Left lung (tissue), 10 donors: ENCODE results near the gene SLC27A4. TPM values are rescaled to one million over a fixed set of nuclear protein-coding genes. Genes with fewer than 3 reads are reported as not detected.

Experiments
- ATAC-seq: fragments of 200-7000 bp; cut with Tn5 transposase; one replicate; pipeline ENCODE4 v1.9.1; 2020; ENCODE audit warnings: moderate library complexity
- DNase-seq, 4 donors: peaks; one replicate each; pipeline ENCODE4 v3.0.0-alpha.2; 2013 to 2020
- H3K27ac ChIP-seq, 2 donors: fragments of 200-600 bp; sonication (generic) in 1 of 2; one replicate each; pipeline versions ENCODE4 v1.5.0 to v1.8.0; 2020 to 2021
- H3K27me3 ChIP-seq, 2 donors: fragments of 200-600 bp; sonication (generic) in 1 of 2; one replicate each; pipeline versions ENCODE4 v1.5.0 to v1.8.0; 2020 to 2021
- H3K36me3 ChIP-seq, 2 donors: fragments of 200-600 bp; sonication (generic) in 1 of 2; one replicate each; pipeline versions ENCODE4 v1.5.0 to v1.8.0; 2020 to 2021
- H3K4me1 ChIP-seq, 2 donors: fragments of 200-600 bp; one replicate each; pipeline ENCODE4 v1.8.0; 2021
- H3K4me3 ChIP-seq, 2 donors: fragments of 200-600 bp; sonication (generic) in 1 of 2; one replicate each; pipeline versions ENCODE4 v1.5.0 to v1.8.0; 2020 to 2021; ENCODE audit warnings: mild to moderate bottlenecking in 1 of 2
- H3K9me3 ChIP-seq, 2 donors: fragments of 200-600 bp; sonication (generic) in 1 of 2; one replicate each; pipeline versions ENCODE4 v1.5.0 to v1.8.0; 2020 to 2021
- CTCF ChIP-seq, 2 donors: fragments of 200-600 bp; sonication (generic) in 1 of 2; IDR thresholded peaks; one replicate each; pipeline versions ENCODE4 v1.5.0 to v1.8.0; 2021; ENCODE audit warnings: antibody characterized with exemption in 2 of 2
- intact Hi-C, 2 donors: fragments of 100-400 bp; cut with DNase I; formaldehyde crosslinking; loops; one replicate each; pipeline versions ENCODE4 v1.11.2 to v1.14.2; 2022
- microRNA-seq, 2 donors: library from miRNA; unstranded; fragments of <30 nt; microRNA quantifications; one replicate each; pipeline ENCODE4, GENCODE V29; 2019
- polyA plus RNA-seq, 6 donors: library from polyadenylated mRNA; unstranded; fragments of 120-200 nt; gene quantifications; one replicate each; pipeline ENCODE4 v1.2.1, GENCODE V29; 2013; ENCODE audit not compliant: insufficient read length in 6 of 6
- total RNA-seq, 2 donors: library from RNA; stranded (reverse); fragmentation: NEBNext Ultra II Directional; extraction: Animal tissue kit (Norgen Biotek cat#: 25700); gene quantifications; one replicate each; pipeline ENCODE4 v1.2.1, GENCODE V29; 2021
- donor health status: DM: no; HTN: yes; CAD: no.
- donor health status: DM: no; HTN: no; CAD: no.

Gene SLC27A4
- total and polyA plus RNA-seq, 8 donors = 7.6 to 33.7 (median 12.1) TPM

GRCh38 chr9:128409450-128409849, 69.1 kb downstream of the SLC27A4 start:
- H3K27ac ChIP-seq = no peak overlapping the region
- no peak for TF ChIP-seq CTCF (IDR thresholded peaks at IDR 0.05)
- no peaks in the 10 kb centered on the region for H3K36me3 ChIP-seq
- H3K27me3 ChIP-seq = peaks cover 0 to 64% of the 10 kb centered on the region in 2 donors
- H3K4me3 ChIP-seq = no peak overlapping the region
- DNase-seq (no peak), ATAC-seq (no peak)
- intact Hi-C loops = no loop called here
- no peaks in the 10 kb centered on the region for H3K9me3 ChIP-seq
- H3K4me1 ChIP-seq = no peaks in the 10 kb centered on the region

GRCh38 chr9:128409978-128410377, 69.7 kb downstream of the SLC27A4 start:
- TF ChIP-seq CTCF (IDR thresholded peaks at IDR 0.05) = no peak
- H3K27ac ChIP-seq = no peak overlapping the region
- ATAC-seq = peak; percentile 18

More at GRCh38 chr9:128409978-128410377, 69.7 kb downstream of the SLC27A4 start:
- no peak for DNase-seq
- no peak overlapping the region for H3K4me3 ChIP-seq
- H3K4me1 ChIP-seq = no peaks in the 10 kb centered on the region
- H3K36me3 ChIP-seq = no peaks in the 10 kb centered on the region
- intact Hi-C loops = loop anchor here in 1 of 2 donors (10.0 kb wide), 1 partner anchor 45 kb away; no protein-coding TSS in a partner anchor
- peaks cover 0 to 69% of the 10 kb centered on the region in 2 donors for H3K27me3 ChIP-seq
- H3K9me3 ChIP-seq = no peaks in the 10 kb centered on the region

Small RNAs within 50 kb of the gene (microRNA-seq; reads per million reads assigned to microRNA genes)
- 0 reads per million in 2 donors for gene MIR219B

Other genes starting within 250 kb of the SLC27A4 start
- gene PTGES2, start 212.8 kb upstream of the SLC27A4 start, total RNA-seq = 10 to 100 TPM; 34.8 to 56.9 TPM
- 10 to 100 TPM; 25.8 to 45.6 (median 35.9) TPM for gene PTGES2, start 212.8 kb upstream of the SLC27A4 start, polyA plus RNA-seq
- gene LCN2, start 191.1 kb upstream of the SLC27A4 start, total RNA-seq = 100 to 1,000 TPM in 1 of 2 donors, 10 to 100 TPM in 1; 37.7 to 155 TPM
- gene LCN2, start 191.1 kb upstream of the SLC27A4 start, polyA plus RNA-seq = 1 to 10 TPM; 1.3 to 3.1 (median 1.8) TPM
- 10 to 100 TPM; 38.4 to 66.0 TPM for gene BBLN, start 180.3 kb upstream of the SLC27A4 start, total RNA-seq
- gene BBLN, start 180.3 kb upstream of the SLC27A4 start, polyA plus RNA-seq = 10 to 100 TPM; 27.1 to 44.3 (median 36.3) TPM
- 100 to 1,000 TPM; 102 to 115 TPM for gene CIZ1, start 149.0 kb upstream of the SLC27A4 start, total RNA-seq
- gene CIZ1, start 149.0 kb upstream of the SLC27A4 start, polyA plus RNA-seq = 100 to 1,000 TPM; 140 to 163 (median 148) TPM
- 10 to 100 TPM in 1 of 2 donors, 1 to 10 TPM in 1; 9.0 to 17.2 TPM for gene DNM1, start 137.1 kb upstream of the SLC27A4 start, total RNA-seq
- 10 to 100 TPM; 60.6 to 90.0 (median 65.3) TPM for gene DNM1, start 137.1 kb upstream of the SLC27A4 start, polyA plus RNA-seq
- gene GOLGA2, start 64.5 kb upstream of the SLC27A4 start, total RNA-seq = 100 to 1,000 TPM; 108 to 126 TPM
- gene GOLGA2, start 64.5 kb upstream of the SLC27A4 start, polyA plus RNA-seq = 100 to 1,000 TPM in 5 of 6 donors, 10 to 100 TPM in 1; 97.2 to 163 (median 117) TPM
- gene SWI5, start 64.3 kb upstream of the SLC27A4 start, total RNA-seq = 10 to 100 TPM; 16.2 to 25.6 TPM
- 10 to 100 TPM; 29.9 to 36.9 (median 32.5) TPM for gene SWI5, start 64.3 kb upstream of the SLC27A4 start, polyA plus RNA-seq
- gene TRUB2, start 18.1 kb upstream of the SLC27A4 start, total RNA-seq = 10 to 100 TPM; 23.0 to 23.7 TPM
- gene TRUB2, start 18.1 kb upstream of the SLC27A4 start, polyA plus RNA-seq = 10 to 100 TPM; 31.8 to 34.6 (median 32.7) TPM
- 10 to 100 TPM; 35.5 to 36.2 TPM for gene COQ4, start 17.7 kb upstream of the SLC27A4 start, total RNA-seq
- gene COQ4, start 17.7 kb upstream of the SLC27A4 start, polyA plus RNA-seq = 10 to 100 TPM; 50.6 to 77.1 (median 65.7) TPM
- gene URM1, start 30.8 kb downstream of the SLC27A4 start, total RNA-seq = 10 to 100 TPM; 56.4 to 59.9 TPM
- 10 to 100 TPM; 55.1 to 66.8 (median 62.3) TPM for gene URM1, start 30.8 kb downstream of the SLC27A4 start, polyA plus RNA-seq
- gene CERCAM, start 80.3 kb downstream of the SLC27A4 start, total RNA-seq = 10 to 100 TPM; 35.8 to 79.0 TPM
- 10 to 100 TPM; 43.2 to 54.9 (median 46.7) TPM for gene CERCAM, start 80.3 kb downstream of the SLC27A4 start, polyA plus RNA-seq
- 10 to 100 TPM; 21.0 to 21.1 TPM for gene ODF2, start 115.5 kb downstream of the SLC27A4 start, total RNA-seq
- 10 to 100 TPM; 56.7 to 70.3 (median 63.4) TPM for gene ODF2, start 115.5 kb downstream of the SLC27A4 start, polyA plus RNA-seq
- gene GLE1, start 164.2 kb downstream of the SLC27A4 start, total RNA-seq = 10 to 100 TPM; 21.6 to 27.8 TPM
- gene GLE1, start 164.2 kb downstream of the SLC27A4 start, polyA plus RNA-seq = 10 to 100 TPM; 27.8 to 31.8 (median 30.0) TPM
- 100 to 1,000 TPM; 329 to 404 TPM for gene SPTAN1, start 212.1 kb downstream of the SLC27A4 start, total RNA-seq
- gene SPTAN1, start 212.1 kb downstream of the SLC27A4 start, polyA plus RNA-seq = 100 to 1,000 TPM; 288 to 357 (median 320) TPM